ENCODE results near the gene STK24.
A peak's percentile ranks its signal among the peaks of the same experiment; 100 is the strongest.

The STK24 gene

GRCh38 chr13:98541701-98542203 is 35.2 kb downstream of the STK24 start:
- DNase-seq: no peak
- TF ChIP-seq CTCF (IDR thresholded peaks at IDR 0.05; ENCODE audit: low read depth, low read length, missing control alignments): peak; percentile 21
- Histone ChIP-seq H3K36me3 (replicated peaks) (no peaks in the 10 kb centered on the region), H3K27me3 (replicated peaks) (no peaks in the 10 kb centered on the region), H3K4me3 (ENCODE audit: low read depth, low read length) (no peak overlapping the region), H3K27ac (no peak overlapping the region)
- in situ Hi-C loops (cut with HindIII; ENCODE audit: low pct_ligation_motif_present, low sequenced_read_pairs): no loop called here

GRCh38 chr13:98541191-98541590 is 35.7 kb downstream of the STK24 start:
- Histone ChIP-seq H3K4me3 (ENCODE audit: low read depth, low read length) (no peak overlapping the region), H3K27ac (no peak overlapping the region), H3K36me3 (replicated peaks) (no peaks in the 10 kb centered on the region), H3K27me3 (replicated peaks) (no peaks in the 10 kb centered on the region)
- no peak for DNase-seq
- in situ Hi-C loops (cut with HindIII; ENCODE audit: low pct_ligation_motif_present, low sequenced_read_pairs): no loop called here
- no peak for TF ChIP-seq CTCF (IDR thresholded peaks at IDR 0.05; ENCODE audit: low read depth, low read length, missing control alignments)

- no peak for DNase-seq
- no peak for TF ChIP-seq CTCF (IDR thresholded peaks at IDR 0.05; ENCODE audit: low read depth, low read length, missing control alignments)
- in situ Hi-C loops (cut with HindIII; ENCODE audit: low pct_ligation_motif_present, low sequenced_read_pairs): no loop called here
Measured at GRCh38 chr13:98540476-98540875, 36.4 kb downstream of the STK24 start.

GRCh38 chr13:98539666-98540065 is 37.2 kb downstream of the STK24 start:
- H3K27ac ChIP-seq: no peak overlapping the region
- in situ Hi-C loops (cut with HindIII; ENCODE audit: low pct_ligation_motif_present, low sequenced_read_pairs): no loop called here
- no peak for TF ChIP-seq CTCF (IDR thresholded peaks at IDR 0.05; ENCODE audit: low read depth, low read length, missing control alignments)

More at GRCh38 chr13:98540476-98540875, 36.4 kb downstream of the STK24 start:
- H3K36me3 ChIP-seq (replicated peaks): no peaks in the 10 kb centered on the region
- H3K27me3 ChIP-seq (replicated peaks): no peaks in the 10 kb centered on the region
- no peak overlapping the region for H3K4me3 ChIP-seq (ENCODE audit: low read depth, low read length)
- no peak overlapping the region for H3K27ac ChIP-seq

GRCh38 chr13:98538876-98539275 is 38.0 kb downstream of the STK24 start:
- TF ChIP-seq CTCF (IDR thresholded peaks at IDR 0.05; ENCODE audit: low read depth, low read length, missing control alignments): no peak
- no peak overlapping the region for H3K4me3 ChIP-seq (ENCODE audit: low read depth, low read length)
- in situ Hi-C loops (cut with HindIII; ENCODE audit: low pct_ligation_motif_present, low sequenced_read_pairs): no loop called here
- no peaks in the 10 kb centered on the region for H3K27me3 ChIP-seq (replicated peaks)
- DNase-seq: no peak
- H3K36me3 ChIP-seq (replicated peaks): no peaks in the 10 kb centered on the region
- no peak overlapping the region for H3K27ac ChIP-seq

More at GRCh38 chr13:98539666-98540065, 37.2 kb downstream of the STK24 start:
- no peak overlapping the region for H3K4me3 ChIP-seq (ENCODE audit: low read depth, low read length)
- DNase-seq: no peak
- no peaks in the 10 kb centered on the region for H3K36me3 ChIP-seq (replicated peaks)
- H3K27me3 ChIP-seq (replicated peaks): no peaks in the 10 kb centered on the region

- DNase-seq: no peak
- Histone ChIP-seq H3K4me3 (ENCODE audit: low read depth, low read length) (no peak overlapping the region), H3K36me3 (replicated peaks) (no peaks in the 10 kb centered on the region), H3K27ac (no peak overlapping the region), H3K27me3 (replicated peaks) (no peaks in the 10 kb centered on the region)
- TF ChIP-seq CTCF (IDR thresholded peaks at IDR 0.05; ENCODE audit: low read depth, low read length, missing control alignments): no peak
- in situ Hi-C loops (cut with HindIII; ENCODE audit: low pct_ligation_motif_present, low sequenced_read_pairs): no loop called here
Measured at GRCh38 chr13:98537740-98538139, 39.2 kb downstream of the STK24 start.
